KMS-11 (cell line): ENCODE measurements around the gene UPF1.

ENCODE experiments used
- H2AFZ ChIP-seq: fragments of 200-600 bp; sonication (generic); 2 replicates; pipeline ENCODE4 v1.6.1; 2016; ENCODE audit warnings: antibody characterized with exemption, mixed run types, low read depth
- H3K27ac ChIP-seq: fragments of 200-600 bp; sonication (generic); 2 replicates; pipeline ENCODE4 v1.6.1; 2016; ENCODE audit warnings: mild to moderate bottlenecking, mixed run types
- H3K27me3 ChIP-seq: fragments of 200-600 bp; sonication (generic); 2 replicates; pipeline ENCODE4 v1.6.1; 2017; ENCODE audit warnings: mild to moderate bottlenecking, low read depth, mixed run types, moderate library complexity; ENCODE audit not compliant: insufficient read depth
- H3K36me3 ChIP-seq: fragments of 200-600 bp; sonication (generic); 2 replicates; pipeline ENCODE4 v1.6.1; 2017; ENCODE audit warnings: mild to moderate bottlenecking, mixed run types; ENCODE audit not compliant: insufficient read depth
- H3K4me1 ChIP-seq: fragments of 200-600 bp; sonication (generic); 2 replicates; pipeline ENCODE4 v1.6.1; 2016; ENCODE audit warnings: mild to moderate bottlenecking, low read depth, mixed run types; ENCODE audit not compliant: poor library complexity, severe bottlenecking
- H3K4me2 ChIP-seq: fragments of 200-600 bp; sonication (generic); 2 replicates; pipeline ENCODE4 v1.7.0; 2016; ENCODE audit warnings: mild to moderate bottlenecking, mixed run types
- H3K4me3 ChIP-seq: fragments of 200-600 bp; sonication (generic); IDR thresholded peaks from 2 replicates; pipeline ENCODE4 v1.6.1; 2017; ENCODE audit warnings: low read depth, low read length, mixed read lengths; ENCODE audit not compliant: insufficient read depth
- H3K79me2 ChIP-seq: fragments of 200-600 bp; sonication (generic); 2 replicates; pipeline ENCODE4 v1.6.1; 2016; ENCODE audit warnings: low read depth, mixed run types; ENCODE audit not compliant: insufficient read depth
- H3K9ac ChIP-seq: fragments of 200-600 bp; sonication (generic); 2 replicates; pipeline ENCODE4 v1.6.1; 2016; ENCODE audit warnings: mild to moderate bottlenecking, mixed run types
- H4K20me1 ChIP-seq: fragments of 200-600 bp; sonication (generic); 2 replicates; pipeline ENCODE4 v1.6.1; 2016; ENCODE audit warnings: mild to moderate bottlenecking, mixed run types; ENCODE audit not compliant: insufficient read depth
- CTCF ChIP-seq: fragments of 200-600 bp; sonication (generic); conservative IDR thresholded peaks from 2 replicates; pipeline ENCODE4 v1.6.1; 2017; ENCODE audit warnings: low read depth, mild to moderate bottlenecking, antibody characterized with exemption, low read length, moderate library complexity, mixed read lengths

Gene UPF1

DNA sequence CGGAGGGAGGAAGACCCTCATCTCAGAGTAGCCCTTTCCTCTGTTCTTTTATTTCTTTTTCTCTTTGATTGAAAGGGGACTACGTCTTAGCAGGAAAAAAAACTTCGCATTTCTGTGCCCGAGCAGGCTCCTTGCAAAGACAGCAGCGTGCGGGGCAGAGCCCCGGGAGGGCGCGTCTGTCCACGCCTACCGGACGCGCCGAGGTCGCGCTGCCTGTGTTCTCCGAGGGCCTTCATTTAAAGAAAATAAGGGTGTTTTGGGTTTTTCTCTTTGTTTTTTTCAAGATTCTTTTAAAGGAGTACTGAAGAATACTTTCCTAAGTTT, 35.0 kb downstream of the UPF1 start:
- Histone ChIP-seq H3K27ac (no peak overlapping the region), H3K79me2 (no peaks in the 10 kb centered on the region), H4K20me1 (no peaks in the 10 kb centered on the region)

GRCh38 chr19:18867199-18867598, 35.4 kb downstream of the UPF1 start:
- H2AFZ ChIP-seq = no peak overlapping the region
- no peak for TF ChIP-seq CTCF
- H3K79me2 ChIP-seq = no peaks in the 10 kb centered on the region
- peaks cover 3% of the 10 kb centered on the region; the same call in 1 of the 2 replicates for H3K36me3 ChIP-seq
- no peaks in the 10 kb centered on the region for H3K4me1 ChIP-seq
- H4K20me1 ChIP-seq = no peaks in the 10 kb centered on the region
- no peak overlapping the region for H3K9ac ChIP-seq
- no peaks in the 10 kb centered on the region for H3K27me3 ChIP-seq
- H3K4me2 ChIP-seq = no peak overlapping the region
- H3K27ac ChIP-seq = no peak overlapping the region
- H3K4me3 ChIP-seq = no peak overlapping the region

More for the DNA sequence above, 35.0 kb downstream of the UPF1 start:
- Histone ChIP-seq H3K4me1 (no peaks in the 10 kb centered on the region), H3K36me3 (peaks cover 3% of the 10 kb centered on the region; the same call in 1 of the 2 replicates), H3K4me3 (no peak overlapping the region), H3K4me2 (no peak overlapping the region), H3K9ac (no peak overlapping the region), H3K27me3 (no peaks in the 10 kb centered on the region), H2AFZ (no peak overlapping the region)
- TF ChIP-seq CTCF = peak; percentile 2; the same call in 1 of the 2 replicates

DNA sequence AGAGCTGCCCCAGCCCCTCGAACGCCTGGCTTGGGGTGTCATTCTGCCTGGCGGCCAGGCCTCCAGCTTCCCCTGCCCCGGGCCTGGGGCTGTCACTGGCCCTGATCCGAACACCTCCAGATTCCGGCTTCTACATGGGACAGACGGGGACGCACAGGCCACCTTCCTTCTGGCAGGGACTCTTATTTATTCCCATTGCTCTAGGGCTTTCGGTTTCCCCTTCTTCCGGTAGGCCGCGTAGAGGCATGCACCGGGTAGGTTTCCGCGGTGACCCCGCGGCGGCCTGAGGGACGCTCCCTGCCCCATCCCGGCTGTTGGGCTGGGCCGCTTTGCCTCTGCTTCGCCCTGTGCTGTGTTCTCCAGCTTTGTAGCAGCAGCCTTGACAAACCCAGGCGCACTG, 36.0 kb downstream of the UPF1 start:
- Histone ChIP-seq H2AFZ (no peak overlapping the region), H3K4me1 (no peaks in the 10 kb centered on the region), H3K4me3 (no peak overlapping the region), H3K27ac (no peak overlapping the region), H3K79me2 (no peaks in the 10 kb centered on the region), H3K36me3 (peaks cover 3% of the 10 kb centered on the region; the same call in 1 of the 2 replicates), H3K4me2 (no peak overlapping the region), H4K20me1 (no peaks in the 10 kb centered on the region), H3K27me3 (no peaks in the 10 kb centered on the region), H3K9ac (no peak overlapping the region)
- TF ChIP-seq CTCF = no peak

DNA sequence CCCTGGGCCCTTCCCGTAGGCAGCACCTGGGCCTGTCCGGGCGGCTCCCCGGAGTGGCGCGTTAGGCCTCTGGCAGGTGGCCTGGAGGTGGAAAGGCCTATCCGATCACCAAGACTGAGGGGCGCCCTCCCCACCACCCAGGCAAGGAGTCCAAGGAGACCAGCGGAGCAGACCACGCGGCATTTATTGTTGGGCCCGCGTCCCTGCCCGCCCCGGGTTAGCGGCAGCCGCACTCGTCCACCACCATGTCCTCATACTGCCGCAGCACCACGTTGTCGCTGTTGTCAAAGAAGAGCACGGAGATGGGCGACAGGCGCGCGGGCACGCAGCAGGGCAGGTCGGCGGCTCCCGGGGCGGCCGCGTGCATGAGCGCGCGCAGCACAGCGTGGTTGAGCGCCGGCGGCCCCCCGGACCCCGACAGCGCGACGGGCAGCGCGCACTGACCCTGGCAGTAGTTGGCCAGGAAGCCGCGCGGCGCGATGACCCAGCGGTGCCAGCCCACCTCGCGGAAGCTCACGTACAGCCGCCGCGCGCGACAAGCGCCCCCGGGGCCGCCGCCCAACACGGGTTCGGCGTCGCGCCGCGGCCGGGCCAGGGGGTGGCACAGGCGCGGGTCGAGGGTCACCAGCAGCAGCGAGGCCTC, 36.7 kb downstream of the UPF1 start:
- Histone ChIP-seq H3K9ac (no peak overlapping the region), H3K4me2 (no peak overlapping the region), H3K4me1 (no peaks in the 10 kb centered on the region), H3K27me3 (no peaks in the 10 kb centered on the region), H4K20me1 (no peaks in the 10 kb centered on the region), H3K4me3 (no peak overlapping the region), H2AFZ (no peak overlapping the region), H3K27ac (no peak overlapping the region), H3K79me2 (no peaks in the 10 kb centered on the region), H3K36me3 (peaks cover 3% of the 10 kb centered on the region; the same call in 1 of the 2 replicates)
- TF ChIP-seq CTCF = no peak
